Raji (cell line): ENCODE data around the gene FANCG.

ENCODE experiments used
- POLR2A ChIP-seq: IDR thresholded peaks from 2 replicates; pipeline ENCODE4 v1.6.1; 2011; ENCODE audit warnings: low read depth, low read length, control low read depth; ENCODE audit not compliant: insufficient read depth

Gene FANCG

GRCh38 chr9:35026671-35027070 is 53.1 kb downstream of the FANCG start:
- TF ChIP-seq POLR2A = no peak
